Thyroid gland (tissue), 4 donors: ENCODE data around the gene PGF. TPM values are rescaled to one million over a fixed set of nuclear protein-coding genes. Genes with fewer than 3 reads are reported as not detected.

Experiments used
- DNase-seq, 2 donors: peaks; one replicate each; pipeline ENCODE4 v3.0.0-alpha.2; 2019
- H3K27ac ChIP-seq, 3 donors: fragments of 200-600 bp; sonication (generic); 1 replicate in 2 of 3; 2 replicates in 1 of 3; pipeline ENCODE4 v1.5.1; 2016 to 2019; ENCODE audit warnings: mild to moderate bottlenecking in 1 of 3, moderate library complexity in 1 of 3
- H3K27me3 ChIP-seq: fragments of 200-600 bp; sonication (generic); one replicate; pipeline ENCODE4 v1.5.1; 2019
- H3K36me3 ChIP-seq, 2 donors: fragments of 200-600 bp; sonication (generic); one replicate each; pipeline ENCODE4 v1.5.1; 2016 to 2019
- H3K4me1 ChIP-seq, 2 donors: fragments of 200-600 bp; sonication (generic); one replicate each; pipeline ENCODE4 v1.5.1; 2017 to 2019
- H3K4me3 ChIP-seq, 3 donors: fragments of 200-600 bp; sonication (generic); replicated peaks in 1 of 3; 1 replicate in 2 of 3; 2 replicates in 1 of 3; pipeline ENCODE4 v1.5.1; 2016; ENCODE audit warnings: mild to moderate bottlenecking in 1 of 3
- H3K9me3 ChIP-seq: fragments of 200-600 bp; sonication (generic); one replicate; pipeline ENCODE4 v1.5.1; 2017
- CTCF ChIP-seq, 6 experiments: fragments of 200-600 bp in 3 of 6; fragments of 450-650 bp in 3 of 6; sonication (generic) in 3 of 6; IDR thresholded peaks; one replicate each; pipeline ENCODE4 v1.5.1; 2016 to 2019; ENCODE audit warnings: antibody characterized with exemption in 6 of 6, mild to moderate bottlenecking in 2 of 6, inconsistent platforms in 1 of 6, moderate library complexity in 1 of 6
- POLR2A ChIP-seq, 2 donors: fragments of 450-650 bp; IDR thresholded peaks; one replicate each; pipeline ENCODE4 v1.6.1; 2017; ENCODE audit warnings: antibody characterized with exemption in 2 of 2, mild to moderate bottlenecking in 2 of 2, moderate library complexity in 1 of 2
- WGBS, 2 donors: methylation state at CpG; one replicate each; pipeline ENCODE4 v1.1.5; 2017; 5-methylcytosine and 5-hydroxymethylcytosine counted together
- intact Hi-C: fragments of 100-400 bp; cut with DNase I; formaldehyde crosslinking; loops from one replicate; pipeline ENCODE4 v1.15.1; 2023
- total RNA-seq, 4 donors: library from RNA; depleted of rRNA; stranded (reverse); fragments of >200 nt; gene quantifications; one replicate each; pipeline ENCODE4 v1.2.3, GENCODE V29; 2016

Gene PGF
- total RNA-seq, 4 donors from 2014 or later, result 34.4 to 68.8 (median 61.0) TPM

- 86% methylated on average over 11 of the region's 11 CpGs for WGBS, 2 donors
- H3K9me3 ChIP-seq, result no peaks in the 10 kb centered on the region
- DNase-seq, result no peak
- H3K36me3 ChIP-seq, result no peaks in the 10 kb centered on the region
- no peak overlapping the region for H3K4me3 ChIP-seq
- H3K27ac ChIP-seq, result no peak overlapping the region
- no peak for TF ChIP-seq CTCF (IDR thresholded peaks at IDR 0.05)
- TF ChIP-seq POLR2A (IDR thresholded peaks at IDR 0.05), result no peak
- intact Hi-C loops, result no loop called here
- H3K4me1 ChIP-seq, result peaks cover 0 to 14% of the 10 kb centered on the region in 2 donors
- H3K27me3 ChIP-seq, result no peaks in the 10 kb centered on the region
Observed at GRCh38 chr14:74924061-74924460, 31.3 kb downstream of the PGF start.

GRCh38 chr14:74922752-74923401, 32.5 kb downstream of the PGF start, which contains the start of gene RPS6KL1:
Gene RPS6KL1, minus strand, starts transcription at chr14:74923260. Its CDS starts 1,719 bp downstream, at chr14:74921541.
- H3K27me3 ChIP-seq, result no peaks in the 10 kb centered on the region
- peak in 1 of 2 donors; percentile 32 for TF ChIP-seq POLR2A (IDR thresholded peaks at IDR 0.05)
- TF ChIP-seq CTCF (IDR thresholded peaks at IDR 0.05), result peak in 1 of 6 experiments; percentile 6
- peak within 1 kb of the TSS in 2 of 3 donors; percentile 44 to 57 for H3K27ac ChIP-seq
- peaks cover 4 to 21% of the 10 kb centered on the region in 2 donors for H3K4me1 ChIP-seq
- H3K9me3 ChIP-seq, result no peaks in the 10 kb centered on the region
- no peaks in the 10 kb centered on the region for H3K36me3 ChIP-seq
- intact Hi-C loops, result no loop called here
- peak within 1 kb of the TSS in 2 of 3 donors; percentile 27 to 50 for H3K4me3 ChIP-seq
- WGBS, 2 donors, result 0 to 57% methylated on average over 3 to 5 of the region's 51 CpGs
- DNase-seq, result peak; percentile 90

- Histone ChIP-seq H3K36me3 (no peaks in the 10 kb centered on the region), H3K9me3 (no peaks in the 10 kb centered on the region), H3K27ac (peak overlapping the region in 1 of 3 donors; percentile 57), H3K4me3 (peak overlapping the region in 1 of 3 donors; percentile 50), H3K4me1 (peaks cover 11 to 29% of the 10 kb centered on the region in 2 donors), H3K27me3 (no peaks in the 10 kb centered on the region)
- DNase-seq, result no peak
- TF ChIP-seq POLR2A (IDR thresholded peaks at IDR 0.05), result no peak
- TF ChIP-seq CTCF (IDR thresholded peaks at IDR 0.05), result no peak
- intact Hi-C loops, result no loop called here
- WGBS, 2 donors, result 87 to 89% methylated on average over 19 of the region's 19 CpGs
Observed at GRCh38 chr14:74921987-74922751, 33.2 kb downstream of the PGF start.

GRCh38 chr14:74921053-74921620, 34.3 kb downstream of the PGF start:
- H3K27me3 ChIP-seq, result no peaks in the 10 kb centered on the region
- no peaks in the 10 kb centered on the region for H3K9me3 ChIP-seq
- DNase-seq, result no peak
- no peak overlapping the region for H3K27ac ChIP-seq
- 95 to 98% methylated on average over 18 to 19 of the region's 19 CpGs for WGBS, 2 donors
- peaks cover 17 to 35% of the 10 kb centered on the region in 2 donors for H3K4me1 ChIP-seq
- intact Hi-C loops, result no loop called here
- H3K36me3 ChIP-seq, result no peaks in the 10 kb centered on the region
- no peak for TF ChIP-seq POLR2A (IDR thresholded peaks at IDR 0.05)
- no peak for TF ChIP-seq CTCF (IDR thresholded peaks at IDR 0.05)
- H3K4me3 ChIP-seq, result no peak overlapping the region
